ENCODE measurements around the gene PTPRU.

Gene PTPRU

DNA sequence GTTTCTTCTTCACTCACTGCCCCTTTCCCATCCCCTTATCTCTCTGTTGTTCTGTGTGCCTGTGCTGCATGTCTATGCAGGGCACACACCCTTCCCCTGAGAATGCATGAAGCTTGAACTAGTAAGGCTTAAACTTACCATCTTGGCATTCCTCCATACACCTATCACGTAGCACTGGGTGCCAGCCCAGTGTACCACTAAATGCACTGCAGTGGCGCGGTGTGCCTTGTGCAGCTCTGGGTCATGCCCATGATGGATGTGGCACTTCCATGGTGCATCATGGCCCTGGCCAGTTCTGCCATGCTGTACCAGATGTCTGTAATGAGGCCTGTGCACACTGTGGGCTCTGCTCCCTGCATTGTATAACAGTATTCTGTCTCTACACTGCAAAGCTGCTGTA lies 10.7 kb downstream of the PTPRU start:
- H3K9me3 ChIP-seq = no peaks in the 10 kb centered on the region
- H3K27ac ChIP-seq = no peak overlapping the region
- no peak overlapping the region for H3K4me3 ChIP-seq (ENCODE audit: low read depth in 1 of 2, low read length in 1 of 2)
- TF ChIP-seq, protein P1, sequence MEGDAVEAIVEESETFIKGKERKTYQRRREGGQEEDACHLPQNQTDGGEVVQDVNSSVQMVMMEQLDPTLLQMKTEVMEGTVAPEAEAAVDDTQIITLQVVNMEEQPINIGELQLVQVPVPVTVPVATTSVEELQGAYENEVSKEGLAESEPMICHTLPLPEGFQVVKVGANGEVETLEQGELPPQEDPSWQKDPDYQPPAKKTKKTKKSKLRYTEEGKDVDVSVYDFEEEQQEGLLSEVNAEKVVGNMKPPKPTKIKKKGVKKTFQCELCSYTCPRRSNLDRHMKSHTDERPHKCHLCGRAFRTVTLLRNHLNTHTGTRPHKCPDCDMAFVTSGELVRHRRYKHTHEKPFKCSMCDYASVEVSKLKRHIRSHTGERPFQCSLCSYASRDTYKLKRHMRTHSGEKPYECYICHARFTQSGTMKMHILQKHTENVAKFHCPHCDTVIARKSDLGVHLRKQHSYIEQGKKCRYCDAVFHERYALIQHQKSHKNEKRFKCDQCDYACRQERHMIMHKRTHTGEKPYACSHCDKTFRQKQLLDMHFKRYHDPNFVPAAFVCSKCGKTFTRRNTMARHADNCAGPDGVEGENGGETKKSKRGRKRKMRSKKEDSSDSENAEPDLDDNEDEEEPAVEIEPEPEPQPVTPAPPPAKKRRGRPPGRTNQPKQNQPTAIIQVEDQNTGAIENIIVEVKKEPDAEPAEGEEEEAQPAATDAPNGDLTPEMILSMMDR (IDR thresholded peaks at IDR 0.05) = no peak
- peaks cover 30% of the 10 kb centered on the region for H3K27me3 ChIP-seq
- H3K4me1 ChIP-seq (ENCODE audit: control insufficient read depth in 1 of 2, insufficient read depth in 1 of 2, low read depth in 1 of 2, low read length in 1 of 2) = peaks cover 4 to 6% of the 10 kb centered on the region in 2 experiments
- H3K36me3 ChIP-seq = no peaks in the 10 kb centered on the region

DNA sequence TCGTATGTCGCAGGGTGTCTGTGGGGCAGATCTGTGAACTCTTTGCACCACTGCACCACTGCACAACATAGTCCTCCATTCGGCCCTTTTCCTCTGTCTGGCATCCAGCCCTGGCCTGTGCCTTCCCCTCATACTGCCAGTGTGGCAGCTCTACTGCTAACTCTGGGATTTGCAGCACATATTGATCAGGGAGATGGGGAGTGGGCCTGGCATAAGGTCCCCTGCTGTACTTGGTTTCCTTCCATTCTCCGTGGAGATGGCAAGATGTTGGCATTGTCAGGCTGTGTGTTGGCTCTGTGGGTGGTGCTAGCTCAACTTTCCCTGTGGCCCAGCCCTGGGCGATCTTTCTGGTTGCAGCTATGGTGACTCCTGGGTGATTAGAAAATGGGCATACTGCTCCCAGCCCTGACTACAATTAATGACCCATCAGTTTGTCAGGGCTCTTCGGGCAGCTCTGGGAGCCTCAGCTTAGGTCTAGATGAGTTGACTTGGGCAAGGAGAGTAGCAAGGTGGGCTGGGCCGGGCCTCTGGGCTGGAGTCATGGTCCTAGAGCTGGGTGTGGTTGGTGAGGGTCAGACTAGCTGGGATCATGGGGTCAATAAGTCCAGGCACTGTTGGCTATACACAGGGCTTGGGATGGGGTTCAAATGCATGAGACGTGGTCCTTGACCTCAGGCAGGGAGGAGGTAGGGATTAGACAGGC lies 11.4 kb downstream of the PTPRU start:
- H3K27ac ChIP-seq = no peak overlapping the region
- peaks cover 4 to 6% of the 10 kb centered on the region in 2 experiments for H3K4me1 ChIP-seq (ENCODE audit: control insufficient read depth in 1 of 2, insufficient read depth in 1 of 2, low read depth in 1 of 2, low read length in 1 of 2)
- TF ChIP-seq, protein P1 (IDR thresholded peaks at IDR 0.05) = no peak
- no peak overlapping the region for H3K4me3 ChIP-seq (ENCODE audit: low read depth in 1 of 2, low read length in 1 of 2)
- H3K9me3 ChIP-seq = no peaks in the 10 kb centered on the region
- peaks cover 27% of the 10 kb centered on the region for H3K27me3 ChIP-seq
- H3K36me3 ChIP-seq = no peaks in the 10 kb centered on the region

DNA sequence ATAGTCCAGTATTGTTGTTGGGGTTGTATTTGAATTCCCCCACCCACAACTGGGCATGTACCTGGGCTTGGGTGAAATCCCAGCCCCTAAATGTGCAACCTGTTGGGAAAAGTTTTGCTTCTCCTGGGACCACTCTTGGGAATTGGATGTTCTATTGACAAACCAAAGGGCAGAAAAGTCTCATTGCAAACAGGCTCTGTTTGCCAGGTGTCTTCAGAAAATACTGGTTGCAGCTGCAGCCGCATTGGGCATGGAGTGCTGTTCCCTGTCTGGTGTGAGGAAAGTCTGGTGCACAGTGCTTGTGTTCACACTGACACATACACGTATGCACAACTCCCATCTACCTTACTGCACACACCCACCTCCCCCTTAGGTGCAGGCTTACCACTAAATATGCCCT lies 12.1 kb downstream of the PTPRU start:
- no peak overlapping the region for H3K4me3 ChIP-seq (ENCODE audit: low read depth in 1 of 2, low read length in 1 of 2)
- H3K9me3 ChIP-seq = no peaks in the 10 kb centered on the region
- H3K36me3 ChIP-seq = no peaks in the 10 kb centered on the region
- peaks cover 23% of the 10 kb centered on the region for H3K27me3 ChIP-seq
- H3K4me1 ChIP-seq (ENCODE audit: control insufficient read depth in 1 of 2, insufficient read depth in 1 of 2, low read depth in 1 of 2, low read length in 1 of 2) = peaks cover 4 to 6% of the 10 kb centered on the region in 2 experiments
- TF ChIP-seq, protein P1 (IDR thresholded peaks at IDR 0.05) = no peak
- no peak overlapping the region for H3K27ac ChIP-seq

DNA sequence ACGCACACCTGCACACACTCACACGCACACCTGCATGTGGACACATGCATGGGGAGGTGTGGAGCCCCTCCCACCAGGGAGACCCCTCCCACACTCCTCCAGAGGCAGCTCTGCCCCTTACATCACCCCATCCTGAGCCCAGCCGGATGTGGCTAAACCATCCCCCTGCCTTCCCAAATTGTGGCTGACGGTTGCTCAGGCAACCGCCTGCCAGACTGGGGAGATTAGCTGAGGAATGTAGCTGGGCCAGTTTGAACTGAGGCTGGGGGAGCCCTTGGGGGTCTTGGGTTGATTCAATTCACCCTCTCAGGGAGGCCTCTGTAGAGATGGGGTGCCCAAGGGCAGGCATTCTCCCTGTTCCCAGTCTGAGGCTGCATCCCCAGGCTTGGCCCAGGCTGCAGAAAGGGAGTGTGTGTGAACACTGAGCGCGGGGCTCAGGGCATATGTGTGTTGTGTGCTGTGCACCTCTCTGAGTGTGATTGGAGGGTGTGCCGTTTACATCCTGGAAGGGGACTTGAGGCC lies 12.9 kb downstream of the PTPRU start:
- H3K27ac ChIP-seq = no peak overlapping the region
- no peaks in the 10 kb centered on the region for H3K9me3 ChIP-seq
- H3K27me3 ChIP-seq = peaks cover 15% of the 10 kb centered on the region
- TF ChIP-seq, protein P1 (IDR thresholded peaks at IDR 0.05) = no peak
- H3K36me3 ChIP-seq = no peaks in the 10 kb centered on the region
- H3K4me1 ChIP-seq (ENCODE audit: control insufficient read depth in 1 of 2, insufficient read depth in 1 of 2, low read depth in 1 of 2, low read length in 1 of 2) = peaks cover 6 to 9% of the 10 kb centered on the region in 2 experiments
- H3K4me3 ChIP-seq (ENCODE audit: low read depth in 1 of 2, low read length in 1 of 2) = no peak overlapping the region

DNA sequence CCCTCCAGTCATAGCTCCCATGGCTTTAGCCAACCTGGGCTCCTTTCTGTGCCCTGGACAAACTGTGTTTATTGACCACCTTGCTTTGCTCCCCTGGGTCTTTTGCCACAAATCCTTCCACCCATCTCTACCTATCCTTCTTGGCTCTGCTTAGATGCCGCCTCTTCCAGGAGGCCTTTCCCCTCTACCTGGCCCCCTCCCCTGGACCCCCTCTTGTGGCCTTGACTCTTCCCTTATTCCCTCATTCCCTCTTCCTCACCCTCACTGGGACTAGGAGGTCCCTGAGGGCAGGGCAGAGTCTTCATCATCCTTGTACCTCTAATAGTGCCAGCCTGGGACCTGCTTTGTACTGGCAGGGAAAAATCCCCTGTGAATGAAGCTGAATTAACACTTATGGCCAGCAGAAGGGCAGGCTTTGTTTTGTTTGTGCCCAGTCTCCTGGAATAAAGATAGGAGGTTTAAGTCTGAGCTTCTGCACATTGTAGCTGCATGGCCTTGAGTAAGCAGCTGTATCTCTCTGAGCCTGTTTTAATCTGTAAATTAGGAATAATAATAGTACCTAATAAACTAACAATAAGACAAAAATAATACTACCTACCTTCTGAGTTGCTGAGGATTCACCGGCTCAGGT lies 13.7 kb downstream of the PTPRU start:
- H3K27me3 ChIP-seq = peaks cover 9% of the 10 kb centered on the region
- TF ChIP-seq, protein P1 (IDR thresholded peaks at IDR 0.05) = no peak

More for the DNA sequence above, 13.7 kb downstream of the PTPRU start:
- Histone ChIP-seq H3K36me3 (no peaks in the 10 kb centered on the region), H3K9me3 (no peaks in the 10 kb centered on the region), H3K4me3 (ENCODE audit: low read depth in 1 of 2, low read length in 1 of 2) (no peak overlapping the region), H3K27ac (no peak overlapping the region), H3K4me1 (ENCODE audit: control insufficient read depth in 1 of 2, insufficient read depth in 1 of 2, low read depth in 1 of 2, low read length in 1 of 2) (peaks cover 6 to 10% of the 10 kb centered on the region in 2 experiments)
